HG03159 (cell line): ENCODE measurements around the gene SLC12A3.

ENCODE experiments used
- ATAC-seq: cut with Tn5 transposase; IDR thresholded peaks from one replicate; pipeline ENCODE4 v1.9.1; 2021; ENCODE audit warnings: mild to moderate bottlenecking, moderate library complexity; ENCODE audit not compliant: unreplicated experiment

The SLC12A3 gene

DNA sequence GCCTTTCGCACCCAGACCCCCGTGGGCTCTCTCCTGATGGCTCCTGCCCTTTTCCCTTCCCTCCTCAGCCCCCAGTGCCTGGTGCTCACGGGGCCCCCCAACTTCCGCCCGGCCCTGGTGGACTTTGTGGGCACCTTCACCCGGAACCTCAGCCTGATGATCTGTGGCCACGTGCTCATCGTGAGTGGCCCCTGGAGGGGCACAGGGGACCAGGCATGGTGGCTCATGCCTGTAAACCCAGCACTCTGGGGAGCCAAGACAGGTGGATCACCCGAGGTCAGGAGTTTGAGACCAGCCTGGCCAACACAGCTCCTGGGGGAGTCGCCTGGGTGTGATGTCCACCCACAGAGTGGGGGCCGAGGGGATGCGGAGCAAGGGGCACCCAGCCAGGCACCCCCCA is 21.3 kb downstream of the SLC12A3 start:
- ATAC-seq, result no peak

- no peak for ATAC-seq
These were observed 21.8 kb downstream of the SLC12A3 start for GRCh38 chr16:56886826-56887225.

- ATAC-seq, result peak; percentile 60
These were observed 23.8 kb downstream of the SLC12A3 start for GRCh38 chr16:56888806-56889205.

GRCh38 chr16:56889206-56889605 is 24.2 kb downstream of the SLC12A3 start:
- no peak for ATAC-seq

DNA sequence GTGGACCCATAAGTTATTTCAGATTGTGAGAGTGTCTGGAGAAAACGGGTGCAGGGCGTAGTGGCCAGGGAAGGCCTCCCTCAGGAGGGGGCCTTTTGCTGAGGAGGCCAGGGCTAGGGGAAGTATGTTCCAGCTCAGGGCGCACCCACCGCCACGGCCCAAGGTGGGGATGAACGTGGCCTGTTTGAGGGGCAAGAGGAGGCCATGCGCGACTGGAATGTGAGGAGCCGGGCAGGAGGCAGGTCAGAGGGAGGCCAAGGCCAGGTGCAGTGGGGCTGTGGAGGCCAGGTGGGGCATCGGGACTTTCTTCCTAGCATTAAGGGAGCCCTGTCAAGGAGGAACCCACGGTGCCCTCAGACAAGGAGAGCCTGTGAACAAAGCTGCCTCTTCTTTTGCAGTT is 26.7 kb downstream of the SLC12A3 start:
- ATAC-seq, result no peak

DNA sequence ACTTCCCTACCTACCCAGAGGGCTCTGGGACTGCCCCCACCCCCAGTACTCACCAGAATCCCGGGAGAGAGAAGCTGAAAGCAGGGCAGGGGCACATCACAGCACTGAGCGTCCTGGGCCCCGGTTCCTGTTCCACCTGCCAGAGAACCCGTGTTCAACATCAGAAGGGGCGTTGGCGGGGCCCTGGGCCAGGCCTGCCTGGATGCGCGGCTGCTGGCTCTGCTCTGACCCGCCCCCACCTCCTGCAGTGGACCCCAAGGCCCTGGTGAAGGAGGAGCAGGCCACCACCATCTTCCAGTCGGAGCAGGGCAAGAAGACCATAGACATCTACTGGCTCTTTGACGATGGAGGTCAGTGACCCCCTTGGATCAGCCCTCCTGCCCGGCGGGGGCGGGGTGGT is 27.7 kb downstream of the SLC12A3 start:
- no peak for ATAC-seq

DNA sequence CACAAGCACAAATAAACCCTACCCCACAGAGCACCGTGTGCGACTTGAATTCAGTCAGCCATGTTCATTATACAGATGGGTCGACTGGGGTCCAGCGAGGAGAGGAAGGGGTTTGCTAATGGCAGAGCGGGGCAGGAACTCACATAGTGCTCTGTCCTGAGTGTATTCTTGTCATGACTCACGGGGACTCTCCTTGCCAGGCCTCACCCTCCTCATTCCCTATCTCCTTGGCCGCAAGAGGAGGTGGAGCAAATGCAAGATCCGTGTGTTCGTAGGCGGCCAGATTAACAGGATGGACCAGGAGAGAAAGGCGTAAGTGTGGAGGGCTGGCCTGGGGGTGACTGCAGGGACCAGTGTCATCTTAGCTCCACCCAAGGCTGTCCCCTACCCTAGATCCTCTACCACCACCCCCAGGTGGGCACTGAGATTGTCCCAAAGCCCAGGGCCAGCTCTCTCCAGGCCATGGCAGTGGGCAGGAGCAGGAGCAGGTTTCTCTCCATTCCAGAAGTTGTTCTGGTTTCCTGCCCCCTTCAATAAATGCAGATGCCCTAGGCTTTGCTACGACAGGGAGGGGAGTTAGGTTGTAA is 29.4 kb downstream of the SLC12A3 start:
- no peak for ATAC-seq

DNA sequence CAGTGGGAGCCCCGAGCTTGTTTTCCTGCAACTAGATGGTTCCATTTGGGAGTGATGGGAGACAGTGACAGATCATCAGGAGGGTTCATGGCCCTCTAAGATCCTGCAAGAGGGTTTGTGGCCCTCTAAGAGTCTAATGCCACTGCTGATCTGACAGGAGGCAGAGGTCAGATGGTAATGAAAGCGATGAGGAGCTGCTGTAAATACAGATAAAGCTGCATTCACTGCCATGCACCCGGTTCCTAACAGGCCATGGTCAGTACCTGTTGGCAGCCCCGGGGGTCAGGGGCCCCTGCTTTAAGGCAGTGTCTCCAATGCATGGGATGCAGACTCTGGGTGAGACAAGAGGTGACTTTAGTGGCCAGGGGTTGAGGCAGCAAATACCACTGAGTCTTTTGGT is 30.8 kb downstream of the SLC12A3 start:
- no peak for ATAC-seq

- ATAC-seq, result no peak
These were observed 31.2 kb downstream of the SLC12A3 start for GRCh38 chr16:56896244-56896643.

DNA sequence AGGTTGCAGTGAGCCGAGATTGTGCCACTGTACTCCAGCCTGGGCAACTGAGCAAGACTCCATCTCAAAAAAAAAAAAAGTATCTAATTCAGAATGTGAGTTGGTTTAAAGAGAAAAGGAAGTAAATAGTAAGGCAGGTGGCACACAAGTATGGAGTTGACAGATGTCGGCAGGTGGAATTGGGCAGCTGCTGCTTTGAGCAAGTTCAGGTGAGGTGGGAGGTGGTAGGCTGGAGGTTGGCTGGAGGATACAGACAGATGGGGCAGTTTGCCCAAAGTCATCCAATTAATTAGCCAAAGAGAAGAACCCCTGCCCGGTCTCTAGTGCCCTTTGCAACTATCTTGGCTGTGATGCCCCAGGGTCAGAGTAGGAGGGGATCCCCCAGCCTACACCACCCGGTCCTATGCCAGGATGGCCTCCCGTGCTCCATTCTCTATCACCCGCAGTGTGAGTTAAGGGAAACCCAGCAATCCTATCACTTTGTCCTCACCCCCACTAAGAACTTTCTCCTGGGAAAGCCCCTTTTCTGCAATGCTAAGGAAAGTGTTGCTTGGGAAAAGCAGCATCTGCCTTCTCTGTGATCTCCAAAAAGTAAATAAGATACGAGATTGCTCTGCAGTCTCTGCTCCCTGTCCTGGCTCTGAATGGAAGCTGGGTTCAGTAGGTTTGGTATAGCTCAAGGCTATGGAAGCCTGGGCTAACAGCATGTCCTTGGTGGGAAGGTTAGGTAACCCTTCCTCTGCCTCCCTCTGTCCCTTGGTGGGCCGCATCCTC is 32.2 kb downstream of the SLC12A3 start:
- ATAC-seq, result no peak

DNA sequence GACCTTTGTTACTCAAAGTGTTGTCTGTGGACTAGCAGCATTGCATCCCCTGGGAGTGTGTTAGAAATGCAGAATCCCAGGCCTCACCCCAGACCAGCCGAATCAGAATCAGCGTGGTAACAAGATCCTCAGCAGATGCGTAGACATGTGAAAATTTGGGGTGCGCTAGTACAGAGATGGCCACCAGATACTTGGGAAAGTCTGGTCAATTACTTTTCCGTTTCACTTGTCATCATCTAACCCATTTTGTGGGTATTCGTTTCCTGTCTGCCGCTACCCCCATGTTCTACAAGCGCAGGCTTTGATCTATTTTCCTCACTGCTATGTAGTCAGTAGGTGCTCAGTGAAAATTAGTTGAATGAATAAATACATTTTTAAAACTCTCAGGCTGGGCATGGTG is 33.8 kb downstream of the SLC12A3 start:
- ATAC-seq, result no peak

GRCh38 chr16:56903866-56904265 is 38.9 kb downstream of the SLC12A3 start:
- no peak for ATAC-seq

DNA sequence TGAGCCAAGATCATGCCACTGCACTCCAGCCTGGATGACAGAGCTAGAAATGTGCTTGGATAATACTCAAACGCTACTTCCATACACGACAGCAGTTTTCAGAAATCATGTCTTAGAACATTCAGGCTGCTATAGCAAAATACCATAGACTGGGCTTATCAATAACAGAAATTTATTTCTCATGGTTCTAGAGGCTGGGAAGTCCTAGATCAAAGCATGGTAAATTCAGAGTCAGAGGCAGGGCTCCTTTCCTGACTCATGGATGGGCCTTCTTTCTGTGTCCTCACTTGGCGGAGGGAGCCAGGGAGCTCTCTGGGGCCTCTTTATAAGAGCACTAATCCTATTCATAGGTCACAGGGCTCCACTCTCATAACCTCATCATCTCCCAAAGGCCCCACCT is 42.4 kb downstream of the SLC12A3 start:
- ATAC-seq, result no peak

DNA sequence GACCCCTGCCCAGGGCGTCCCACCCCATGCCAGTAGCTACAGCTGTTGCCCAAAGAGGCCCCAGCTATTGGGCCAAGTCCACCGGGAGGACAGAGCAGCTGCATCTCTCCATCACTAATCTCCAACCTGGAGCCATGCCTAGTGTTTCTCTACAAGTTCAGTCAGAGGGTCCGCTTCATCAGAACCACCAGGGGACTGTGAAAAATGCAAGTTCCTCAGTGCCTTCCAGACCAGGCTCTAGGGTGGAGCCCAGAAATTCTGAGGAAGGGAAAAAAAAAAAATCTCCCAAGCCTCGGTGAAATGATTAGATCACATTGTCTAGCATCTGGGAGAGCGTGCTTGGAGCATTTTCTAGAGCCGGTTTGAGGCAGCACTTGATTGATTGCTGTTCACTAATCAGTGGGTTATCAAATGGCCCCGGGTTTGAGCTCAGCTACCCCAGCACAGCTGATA is 44.5 kb downstream of the SLC12A3 start:
- ATAC-seq, result no peak

- no peak for ATAC-seq
These were observed 45.1 kb downstream of the SLC12A3 start for GRCh38 chr16:56910112-56910511.

DNA sequence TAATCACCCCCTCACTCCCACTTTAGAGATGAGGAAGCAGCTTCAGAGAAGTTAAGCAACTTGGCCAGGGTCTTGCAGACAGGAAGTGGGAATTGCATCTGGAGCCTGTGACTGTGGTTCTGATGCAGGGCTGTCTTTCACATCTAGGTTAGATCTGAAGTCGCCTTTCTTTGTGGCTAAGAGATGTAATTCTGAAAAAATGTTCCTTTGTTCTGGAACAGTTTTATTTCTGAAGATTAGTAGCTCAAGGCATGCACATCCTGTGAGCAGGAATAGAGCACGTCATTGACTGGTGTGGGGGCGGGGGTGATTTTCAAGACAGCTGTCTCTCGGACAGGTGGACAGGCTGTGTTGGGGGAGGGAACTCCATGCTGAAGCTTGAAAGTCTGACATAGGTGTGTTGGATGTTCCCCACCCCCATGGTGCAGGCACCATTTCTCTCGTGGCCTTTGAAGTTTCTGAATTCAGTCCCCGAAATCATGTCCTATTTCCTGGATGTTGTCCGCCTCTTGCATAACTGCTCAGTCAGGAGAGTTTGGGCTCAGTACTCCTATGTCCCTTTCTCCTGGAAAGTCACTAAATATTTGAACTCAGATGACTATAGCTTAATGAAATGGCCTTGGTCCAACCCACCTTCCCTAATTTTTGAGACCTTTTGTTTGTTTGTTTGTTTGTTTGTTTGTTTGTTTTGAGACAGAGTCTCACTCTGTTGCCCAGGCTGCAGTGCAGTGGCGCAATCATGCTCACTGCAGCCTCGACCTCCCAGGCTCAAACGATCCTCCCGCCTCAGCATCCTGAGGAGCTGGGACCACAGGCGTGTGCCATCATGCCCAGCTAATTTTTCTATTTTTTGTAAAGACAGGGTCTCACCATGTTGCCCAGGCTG is 45.9 kb downstream of the SLC12A3 start:
- ATAC-seq, result no peak

- no peak for ATAC-seq
These were observed 47.0 kb downstream of the SLC12A3 start for GRCh38 chr16:56911771-56912571.

GRCh38 chr16:56912746-56913708 is 48.0 kb downstream of the SLC12A3 start:
- ATAC-seq, result no peak

DNA sequence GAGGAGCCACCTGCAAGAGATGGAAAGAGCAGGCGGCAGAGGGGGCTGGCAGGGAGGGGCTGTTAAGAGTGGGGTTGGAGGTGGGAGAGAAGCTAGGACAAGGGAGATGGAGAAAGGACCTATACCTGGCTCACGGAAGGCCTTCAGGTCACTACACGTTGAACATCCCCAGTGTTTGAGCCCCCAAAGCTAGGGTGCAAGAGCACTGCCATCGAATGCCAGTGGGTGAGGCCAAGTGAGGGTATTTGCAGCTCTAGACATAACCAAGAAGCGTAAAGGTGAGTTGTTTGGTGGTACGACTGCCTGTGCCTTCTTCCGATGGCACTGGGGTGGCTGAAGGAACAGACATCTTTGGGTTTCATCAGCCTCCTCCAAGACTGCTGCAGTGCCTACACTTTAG is 49.9 kb downstream of the SLC12A3 start:
- no peak for ATAC-seq
